Measurements from ENCODE around the gene MANBA.

MANBA gene

GRCh38 chr4:102687982-102688433, 72.8 kb downstream of the MANBA start:
- H3K4me3 ChIP-seq (ENCODE audit: low read depth, low read length): no peak overlapping the region
- no peak for DNase-seq (ENCODE audit: low read depth)
- TF ChIP-seq CTCF (IDR thresholded peaks at IDR 0.05; ENCODE audit: low read depth, low read length, missing control alignments): no peak
- in situ Hi-C loops (cut with HindIII; ENCODE audit: low sequenced_read_pairs): loop anchor here (5.0 kb wide), 1 partner anchor 66 kb away; no protein-coding TSS in a partner anchor

GRCh38 chr4:102687373-102687981, 73.3 kb downstream of the MANBA start:
- no peak overlapping the region for H3K4me3 ChIP-seq (ENCODE audit: low read depth, low read length)
- no peak for TF ChIP-seq CTCF (IDR thresholded peaks at IDR 0.05; ENCODE audit: low read depth, low read length, missing control alignments)
- peak; percentile 16 for DNase-seq (ENCODE audit: low read depth)
- in situ Hi-C loops (cut with HindIII; ENCODE audit: low sequenced_read_pairs): loop anchor here (5.0 kb wide), 1 partner anchor 65 kb away; no protein-coding TSS in a partner anchor

- no peak for DNase-seq (ENCODE audit: low read depth)
- no peak overlapping the region for H3K4me3 ChIP-seq (ENCODE audit: low read depth, low read length)
- no peak for TF ChIP-seq CTCF (IDR thresholded peaks at IDR 0.05; ENCODE audit: low read depth, low read length, missing control alignments)
- in situ Hi-C loops (cut with HindIII; ENCODE audit: low sequenced_read_pairs): loop anchor here (5.0 kb wide), 1 partner anchor 63 kb away; no protein-coding TSS in a partner anchor
These were observed 75.0 kb downstream of the MANBA start for GRCh38 chr4:102685768-102686167.

- DNase-seq (ENCODE audit: low read depth): no peak
- no peak overlapping the region for H3K4me3 ChIP-seq (ENCODE audit: low read depth, low read length)
- in situ Hi-C loops (cut with HindIII; ENCODE audit: low sequenced_read_pairs): loop anchor here (5.0 kb wide), 1 partner anchor 62 kb away; no protein-coding TSS in a partner anchor
- TF ChIP-seq CTCF (IDR thresholded peaks at IDR 0.05; ENCODE audit: low read depth, low read length, missing control alignments): no peak
These were observed 76.1 kb downstream of the MANBA start for GRCh38 chr4:102684610-102685052.

DNA sequence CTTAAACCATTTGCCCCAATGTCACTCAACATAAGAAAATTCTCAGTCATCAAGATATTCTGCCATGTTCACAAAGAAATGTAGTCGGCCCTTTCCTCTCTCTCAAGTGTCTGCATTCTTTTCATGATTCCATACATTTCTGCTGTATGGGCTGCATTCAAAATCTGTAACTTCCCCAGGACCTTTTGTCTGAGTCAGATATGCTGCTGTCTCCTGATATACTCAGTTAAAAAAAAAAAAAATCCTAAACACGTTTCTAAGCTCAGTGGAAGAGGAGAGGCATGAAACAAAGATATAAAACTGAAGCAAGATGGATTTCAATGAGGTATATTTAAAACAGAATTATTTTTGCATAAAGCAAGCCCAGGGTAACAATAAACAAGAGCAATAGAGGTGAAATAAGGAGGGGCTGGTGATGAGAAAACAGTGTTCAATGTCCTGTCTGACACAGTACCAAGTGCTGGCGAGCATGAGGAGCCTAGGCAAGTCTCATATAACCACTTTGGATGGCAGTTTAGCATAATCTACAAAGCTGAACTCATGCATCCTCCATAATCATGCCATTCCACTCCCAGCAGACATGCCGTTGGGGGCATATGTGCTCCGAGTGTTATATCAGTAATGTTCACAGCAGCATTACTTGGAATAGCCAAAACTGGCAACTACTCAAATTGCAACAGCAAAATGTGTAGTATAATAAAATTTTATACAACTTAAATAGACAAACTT, 76.7 kb downstream of the MANBA start:
- in situ Hi-C loops (cut with HindIII; ENCODE audit: low sequenced_read_pairs): no loop called here
- no peak for TF ChIP-seq CTCF (IDR thresholded peaks at IDR 0.05; ENCODE audit: low read depth, low read length, missing control alignments)
- DNase-seq (ENCODE audit: low read depth): no peak
- H3K4me3 ChIP-seq (ENCODE audit: low read depth, low read length): no peak overlapping the region

- TF ChIP-seq CTCF (IDR thresholded peaks at IDR 0.05; ENCODE audit: low read depth, low read length, missing control alignments): no peak
- in situ Hi-C loops (cut with HindIII; ENCODE audit: low sequenced_read_pairs): no loop called here
- DNase-seq (ENCODE audit: low read depth): no peak
- no peak overlapping the region for H3K4me3 ChIP-seq (ENCODE audit: low read depth, low read length)
These were observed 82.0 kb downstream of the MANBA start for GRCh38 chr4:102678695-102679335.
